Left ventricle myocardium superior (tissue), 1 donor: ENCODE measurements around the gene CTTNBP2. TPM values are rescaled to one million over a fixed set of nuclear protein-coding genes. Genes with fewer than 3 reads are reported as not detected.

Experiments
- ATAC-seq: fragments of 200-7000 bp; cut with Tn5 transposase; one replicate; pipeline ENCODE4 v1.9.1; 2020; ENCODE audit warnings: mild to moderate bottlenecking, moderate library complexity
- DNase-seq: peaks from one replicate; pipeline ENCODE4 v3.0.0-alpha.2; 2020
- intact Hi-C: fragments of 100-400 bp; cut with micrococcal nuclease; formaldehyde crosslinking; loops from one replicate; pipeline ENCODE4 v1.11.0; 2022
- total RNA-seq: library from RNA; stranded (reverse); fragmentation: NEBNext Ultra II Directional; extraction: Animal tissue kit (Norgen Biotek cat#: 25700); gene quantifications from one replicate; pipeline ENCODE4 v1.2.1, GENCODE V29; 2021
- donor health status: DM: no; HTN: yes; CAD: no; lungs with severe emphysema.

CTTNBP2 gene
- total RNA-seq, 1 donor from 2014 or later, result 0.77 TPM

DNA sequence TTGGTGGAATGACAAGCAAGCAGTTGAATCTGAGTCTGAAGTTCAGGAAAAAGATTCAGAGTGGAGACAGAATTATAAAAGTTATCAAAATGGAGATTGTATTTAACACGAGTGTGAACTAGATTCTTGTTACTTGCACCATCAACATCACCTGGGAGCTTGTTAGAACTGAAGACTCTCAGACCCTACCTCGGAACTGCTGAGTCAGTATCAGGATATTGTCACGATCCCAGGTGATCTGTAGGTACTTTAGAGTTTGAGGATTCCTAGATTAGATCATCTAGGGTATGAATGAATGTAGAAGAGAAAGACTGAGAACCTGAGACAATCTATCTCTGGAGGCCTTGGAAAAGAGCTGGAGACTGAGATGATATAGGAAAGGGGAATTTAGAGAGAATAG is 194.1 kb downstream of the CTTNBP2 start:
- DNase-seq, result no peak
- ATAC-seq, result no peak
- intact Hi-C loops, result no loop called here

GRCh38 chr7:117675497-117676435 is 197.5 kb downstream of the CTTNBP2 start:
- DNase-seq (no peak), ATAC-seq (no peak)
- intact Hi-C loops, result no loop called here

- intact Hi-C loops, result no loop called here
- DNase-seq (no peak), ATAC-seq (no peak)
These were observed 198.6 kb downstream of the CTTNBP2 start for GRCh38 chr7:117674617-117675016.

DNA sequence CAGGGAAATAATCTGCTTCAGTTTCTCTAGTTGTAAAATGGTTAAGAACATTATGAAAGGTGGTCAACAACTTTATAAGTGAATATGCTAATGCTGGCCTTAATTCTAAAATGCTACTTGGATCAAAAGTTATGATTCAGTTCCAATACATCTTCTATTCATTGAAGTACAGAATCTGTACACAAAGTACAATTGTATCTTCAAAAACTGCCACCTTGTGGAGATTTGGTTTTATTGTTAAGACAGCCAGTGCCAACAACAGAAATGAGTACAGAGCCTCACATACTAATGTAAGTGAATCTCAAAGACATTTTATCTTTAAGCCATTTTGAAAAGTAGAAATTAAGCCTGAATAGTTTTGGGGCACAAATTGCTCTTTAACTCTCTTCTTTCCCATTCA is 199.4 kb downstream of the CTTNBP2 start:
- no peak for ATAC-seq

DNA sequence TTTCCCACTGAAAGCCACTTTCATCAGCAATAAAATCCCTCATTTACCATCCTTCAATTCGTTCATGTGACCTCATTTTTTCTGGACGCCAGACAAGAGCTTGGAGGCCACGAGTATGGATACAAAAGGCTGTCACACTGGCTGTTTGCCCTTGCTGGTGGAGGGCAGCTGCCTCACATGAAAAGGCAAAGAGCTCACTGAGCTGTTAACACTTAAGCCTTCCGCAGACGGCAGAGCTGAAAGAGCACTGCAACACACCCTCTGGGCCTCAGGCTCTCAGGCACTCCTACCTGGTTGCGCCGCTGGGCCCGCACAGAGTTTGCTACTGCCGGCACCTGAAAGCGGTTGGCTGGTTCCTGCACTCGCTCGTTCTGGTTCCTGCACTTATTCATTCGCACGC is 199.9 kb downstream of the CTTNBP2 start:
- peak; percentile 52 for ATAC-seq
- intact Hi-C loops, result no loop called here
- peak; percentile 39 for DNase-seq

More for the DNA sequence above, 199.4 kb downstream of the CTTNBP2 start:
- intact Hi-C loops, result no loop called here
- no peak for DNase-seq

GRCh38 chr7:117672453-117672852 is 200.8 kb downstream of the CTTNBP2 start:
- intact Hi-C loops, result no loop called here
- ATAC-seq (no peak), DNase-seq (no peak)

DNA sequence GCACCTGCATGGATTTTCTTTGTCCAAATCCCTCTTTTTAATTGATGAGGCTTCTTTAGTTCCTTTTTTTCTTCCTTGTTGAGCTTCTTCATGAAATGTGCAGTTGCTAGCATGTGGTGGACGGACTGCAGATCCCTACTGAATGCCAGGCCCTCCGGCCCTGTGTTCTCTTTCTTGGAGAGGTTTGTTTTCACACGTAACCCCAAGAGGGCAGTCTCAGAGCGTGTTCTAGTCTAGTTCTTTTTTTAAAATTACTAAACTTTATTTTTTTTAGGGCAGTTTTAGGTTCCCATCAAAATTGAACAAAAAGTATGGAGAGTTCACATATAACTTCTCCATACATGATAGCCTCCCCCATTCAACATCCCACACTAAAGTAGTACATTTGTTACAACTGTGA is 203.4 kb downstream of the CTTNBP2 start:
- intact Hi-C loops, result no loop called here
- no peak for ATAC-seq
- DNase-seq, result no peak

- DNase-seq (no peak), ATAC-seq (no peak)
- intact Hi-C loops, result no loop called here
These were observed 205.8 kb downstream of the CTTNBP2 start for GRCh38 chr7:117667456-117667855.

GRCh38 chr7:117666689-117667088 is 206.6 kb downstream of the CTTNBP2 start:
- intact Hi-C loops, result no loop called here
- ATAC-seq (no peak), DNase-seq (no peak)

DNA sequence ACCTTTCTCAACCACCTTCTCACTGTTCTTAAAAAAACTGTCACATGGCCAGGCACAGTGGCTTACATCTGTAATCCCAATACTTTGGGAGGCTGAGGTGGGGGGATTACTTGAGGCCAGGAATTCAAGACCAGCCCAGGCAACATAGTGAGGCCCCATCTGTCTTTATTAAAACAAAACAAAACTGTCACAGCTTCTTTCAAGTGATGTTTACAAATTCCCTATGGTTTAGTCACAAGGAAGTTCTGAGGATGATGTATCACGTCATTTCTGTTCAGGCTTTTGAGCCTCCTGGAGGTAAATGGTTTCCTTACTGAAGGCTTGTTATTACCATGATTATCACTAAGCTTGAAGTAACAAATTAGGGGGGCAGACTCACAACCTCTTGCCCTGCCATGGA is 207.2 kb downstream of the CTTNBP2 start:
- DNase-seq (no peak), ATAC-seq (no peak)
- intact Hi-C loops, result no loop called here

DNA sequence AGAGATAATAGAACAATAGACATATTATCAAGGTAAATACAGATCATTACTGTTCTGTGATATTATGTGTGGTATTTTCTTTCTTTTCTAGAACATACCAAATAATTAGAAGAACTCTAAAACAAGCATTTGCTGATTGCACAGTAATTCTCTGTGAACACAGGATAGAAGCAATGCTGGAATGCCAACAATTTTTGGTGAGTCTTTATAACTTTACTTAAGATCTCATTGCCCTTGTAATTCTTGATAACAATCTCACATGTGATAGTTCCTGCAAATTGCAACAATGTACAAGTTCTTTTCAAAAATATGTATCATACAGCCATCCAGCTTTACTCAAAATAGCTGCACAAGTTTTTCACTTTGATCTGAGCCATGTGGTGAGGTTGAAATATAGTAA is 207.9 kb downstream of the CTTNBP2 start:
- ATAC-seq (no peak), DNase-seq (no peak)
- intact Hi-C loops, result no loop called here

DNA sequence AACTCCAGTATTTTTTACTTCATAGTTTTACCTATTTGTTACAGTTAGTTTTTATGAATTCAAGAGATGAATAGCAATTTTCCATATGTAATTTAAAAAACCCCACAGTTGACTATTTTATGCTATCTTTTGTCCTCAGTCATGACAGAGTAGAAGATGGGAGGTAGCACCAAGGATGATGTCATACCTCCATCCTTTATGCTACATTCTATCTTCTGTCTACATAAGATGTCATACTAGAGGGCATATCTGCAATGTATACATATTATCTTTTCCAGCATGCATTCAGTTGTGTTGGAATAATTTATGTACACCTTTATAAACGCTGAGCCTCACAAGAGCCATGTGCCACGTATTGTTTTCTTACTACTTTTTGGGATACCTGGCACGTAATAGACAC is 209.2 kb downstream of the CTTNBP2 start:
- ATAC-seq (no peak), DNase-seq (no peak)
- intact Hi-C loops, result no loop called here

- intact Hi-C loops, result no loop called here
- no peak for DNase-seq
- no peak for ATAC-seq
These were observed 211.9 kb downstream of the CTTNBP2 start for GRCh38 chr7:117661328-117661727.
